HG03159 (cell line): ENCODE measurements around the gene CDK5.
"Not testable (repeated sequence)": the region's sequence is repeated elsewhere in the genome, so short reads cannot be mapped to it uniquely, and the experiment has no call there.

Experiments
- ATAC-seq: cut with Tn5 transposase; IDR thresholded peaks from one replicate; pipeline ENCODE4 v1.9.1; 2021; ENCODE audit warnings: mild to moderate bottlenecking, moderate library complexity; ENCODE audit not compliant: unreplicated experiment

Gene CDK5

DNA sequence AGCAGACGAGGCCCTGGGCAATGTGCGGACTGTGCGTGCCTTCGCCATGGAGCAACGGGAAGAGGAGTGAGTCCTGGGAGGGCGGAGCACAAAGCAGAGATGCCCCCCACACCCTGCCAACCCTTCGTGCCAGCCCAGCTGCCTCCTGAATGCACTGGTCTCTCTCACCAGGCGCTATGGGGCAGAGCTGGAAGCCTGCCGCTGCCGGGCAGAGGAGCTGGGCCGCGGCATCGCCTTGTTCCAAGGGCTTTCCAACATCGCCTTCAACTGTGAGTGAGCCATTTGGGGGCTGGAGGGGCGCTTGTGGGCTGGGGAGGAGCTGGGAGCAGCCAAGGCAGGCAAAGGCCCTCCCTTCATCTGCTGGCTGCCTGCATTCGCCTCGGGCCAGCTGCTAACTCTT lies 21.8 kb downstream of the CDK5 start:
- no peak for ATAC-seq

DNA sequence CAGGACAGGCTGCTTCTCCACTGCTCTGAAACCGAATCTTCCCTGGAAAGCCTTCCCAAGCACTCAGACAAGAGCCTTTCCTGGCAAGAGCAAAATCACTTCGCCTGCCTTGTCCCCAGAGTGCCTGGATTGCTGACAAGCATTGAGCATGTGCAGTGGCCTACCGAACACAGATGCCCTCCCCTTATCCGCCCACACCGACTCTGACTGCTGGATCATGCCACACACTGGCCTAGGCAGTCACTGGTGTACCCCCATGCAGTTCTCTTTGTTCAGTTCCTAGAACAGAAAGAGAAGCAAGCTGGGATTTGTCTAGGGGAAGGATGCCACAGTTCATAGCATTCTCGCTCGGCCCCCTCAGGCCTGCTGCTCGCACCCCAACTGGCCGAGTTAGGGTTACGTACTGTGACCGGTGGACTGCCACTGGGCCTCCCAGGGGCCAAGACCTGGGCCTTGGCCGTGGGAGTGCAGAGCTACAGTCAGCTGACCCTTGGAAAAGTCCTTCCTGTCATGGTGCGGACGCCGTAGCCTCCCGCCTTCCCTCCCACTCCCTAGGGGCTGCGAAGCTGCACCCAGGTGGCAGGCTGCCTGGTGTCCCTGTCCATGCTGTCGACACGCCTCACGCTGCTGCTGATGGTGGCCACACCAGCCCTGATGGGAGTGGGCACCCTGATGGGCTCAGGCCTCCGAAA lies 22.5 kb downstream of the CDK5 start:
- no peak for ATAC-seq

DNA sequence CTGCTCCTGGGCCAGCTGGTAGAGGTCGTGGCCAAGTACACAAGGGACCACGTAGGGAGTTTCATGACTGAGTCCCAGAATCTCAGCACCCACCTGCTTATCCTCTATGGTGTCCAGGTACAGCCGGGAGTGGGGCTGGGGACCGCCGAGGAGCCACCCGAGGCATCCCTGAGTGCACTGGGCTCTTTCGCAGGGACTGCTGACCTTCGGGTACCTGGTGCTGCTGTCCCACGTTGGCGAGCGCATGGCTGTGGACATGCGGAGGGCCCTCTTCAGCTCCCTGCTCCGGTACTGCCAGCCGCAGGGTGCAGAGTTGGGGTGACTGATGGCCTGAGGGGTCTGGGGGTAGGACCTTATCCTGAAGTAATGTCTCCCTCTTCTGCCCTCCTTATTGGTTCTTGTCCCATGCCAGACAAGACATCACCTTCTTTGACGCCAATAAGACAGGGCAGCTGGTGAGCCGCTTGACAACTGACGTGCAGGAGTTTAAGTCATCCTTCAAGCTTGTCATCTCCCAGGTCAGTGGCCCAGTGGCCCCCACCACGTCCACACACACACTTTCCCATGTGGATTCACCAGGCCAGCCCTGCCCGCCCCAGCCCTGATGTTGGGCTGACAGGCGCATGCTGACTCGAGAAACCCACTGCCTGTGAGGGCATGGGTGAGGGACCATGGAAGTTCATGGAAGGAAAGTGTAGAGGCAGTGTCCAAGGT lies 23.2 kb downstream of the CDK5 start:
- no peak for ATAC-seq

DNA sequence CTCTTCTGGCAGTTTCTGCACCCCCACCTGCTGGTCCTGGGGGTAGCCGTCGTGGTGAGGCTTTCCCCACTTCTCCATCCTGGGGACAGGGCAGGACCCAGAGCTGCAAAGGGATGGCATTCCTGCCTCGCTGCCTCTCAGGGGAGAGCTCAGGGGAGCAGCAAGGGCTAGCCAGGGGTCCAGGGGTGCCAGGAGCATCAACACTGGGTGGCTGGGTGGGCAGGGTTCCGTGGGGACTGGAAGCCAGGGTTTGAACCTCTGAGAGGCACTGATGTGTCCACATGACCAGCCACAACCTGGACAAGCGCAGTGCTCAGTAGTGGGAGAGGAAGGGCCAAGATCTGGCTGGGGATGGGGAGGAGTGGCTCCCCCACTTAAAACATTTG lies 23.8 kb downstream of the CDK5 start:
- ATAC-seq = no peak

DNA sequence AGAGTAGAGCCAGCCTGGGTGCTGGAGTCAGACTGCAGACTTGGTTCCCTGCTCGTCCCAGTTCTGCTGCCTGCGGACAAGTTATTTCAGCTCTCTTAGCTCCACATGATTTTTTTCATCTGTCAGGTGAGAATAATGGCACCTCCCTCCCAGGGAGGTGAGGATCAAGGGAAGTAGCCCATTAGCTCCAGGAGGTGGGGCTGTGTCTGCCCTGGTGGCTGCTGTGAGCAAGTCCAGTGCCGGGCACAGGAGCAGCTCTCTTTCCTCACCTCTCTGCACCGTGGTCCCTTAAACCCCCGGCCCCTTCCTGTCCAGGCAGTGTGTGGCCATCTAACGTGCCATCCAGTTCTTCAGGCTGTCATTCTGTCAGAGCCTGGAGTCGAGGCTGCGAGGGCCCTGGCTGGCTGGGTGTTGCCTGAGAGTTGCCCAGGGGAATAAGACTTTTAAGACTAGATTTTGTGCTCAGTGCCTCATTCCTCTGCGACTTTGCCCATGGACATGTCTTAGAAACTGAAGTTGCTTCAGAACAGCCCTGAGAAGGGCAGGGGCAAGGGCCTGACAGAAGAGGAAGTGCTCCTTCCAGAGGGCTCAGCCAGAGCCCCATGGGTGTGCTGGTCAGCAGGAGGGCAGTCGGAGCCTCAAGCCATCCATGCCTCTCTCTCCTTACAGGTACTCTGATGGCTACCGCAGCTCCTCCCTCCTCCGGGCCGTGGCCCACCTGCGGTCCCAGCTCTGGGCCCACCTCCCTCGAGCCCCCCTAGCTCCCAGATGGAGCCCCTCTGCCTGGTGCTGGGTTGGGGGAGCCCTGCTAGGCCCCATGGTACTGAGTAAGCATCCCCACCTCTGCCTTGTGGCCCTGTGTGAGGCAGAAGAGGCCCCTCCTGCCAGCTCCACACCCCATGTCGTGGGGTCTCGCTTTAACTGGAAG lies 24.5 kb downstream of the CDK5 start:
- no peak for ATAC-seq

DNA sequence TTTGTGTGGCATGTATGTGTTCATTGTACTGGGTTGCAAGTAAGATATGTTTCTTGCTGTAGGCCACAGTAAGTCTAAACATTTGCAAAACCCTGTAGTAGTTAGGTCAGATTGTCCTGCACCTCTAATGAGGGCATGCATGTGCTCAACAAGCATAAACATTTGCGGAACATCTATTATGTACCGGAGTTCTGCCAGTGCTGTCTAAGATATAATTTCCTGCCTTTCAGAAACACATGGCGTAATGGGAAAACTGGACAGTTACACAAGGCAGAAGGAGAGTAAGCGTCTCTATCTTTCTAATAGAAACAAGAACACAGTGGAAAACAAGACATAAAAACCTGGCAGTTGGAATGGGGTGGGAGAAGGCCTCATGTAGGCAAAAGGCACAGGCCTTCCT lies 26.7 kb downstream of the CDK5 start:
- ATAC-seq = no peak

DNA sequence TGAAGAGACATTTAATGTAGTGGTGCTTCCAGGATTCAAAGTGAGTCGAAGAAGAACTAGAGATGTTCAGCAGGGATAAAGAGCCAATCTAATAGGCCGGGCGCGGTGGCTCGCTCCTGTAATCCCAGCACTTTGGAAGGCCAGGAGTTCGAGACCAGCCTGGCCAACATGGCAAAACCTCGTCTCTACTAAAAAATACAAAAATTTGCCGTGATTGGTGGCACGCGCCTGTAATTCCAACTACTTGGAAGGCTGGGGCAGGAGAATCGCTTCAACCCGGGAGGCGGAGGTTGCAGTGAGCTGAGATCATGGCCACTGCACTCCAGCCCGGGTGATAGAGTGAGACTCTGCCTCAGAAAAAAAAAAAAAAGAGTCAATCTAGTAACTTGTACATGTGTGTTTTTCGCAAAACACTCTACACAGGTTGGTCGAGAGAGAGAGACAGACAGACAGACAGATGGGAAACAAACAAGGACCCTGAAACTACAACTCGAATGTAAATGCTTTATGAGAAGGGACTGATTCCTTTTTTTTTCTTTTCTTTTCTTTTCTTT lies 28.7 kb downstream of the CDK5 start:
- ATAC-seq = no peak

DNA sequence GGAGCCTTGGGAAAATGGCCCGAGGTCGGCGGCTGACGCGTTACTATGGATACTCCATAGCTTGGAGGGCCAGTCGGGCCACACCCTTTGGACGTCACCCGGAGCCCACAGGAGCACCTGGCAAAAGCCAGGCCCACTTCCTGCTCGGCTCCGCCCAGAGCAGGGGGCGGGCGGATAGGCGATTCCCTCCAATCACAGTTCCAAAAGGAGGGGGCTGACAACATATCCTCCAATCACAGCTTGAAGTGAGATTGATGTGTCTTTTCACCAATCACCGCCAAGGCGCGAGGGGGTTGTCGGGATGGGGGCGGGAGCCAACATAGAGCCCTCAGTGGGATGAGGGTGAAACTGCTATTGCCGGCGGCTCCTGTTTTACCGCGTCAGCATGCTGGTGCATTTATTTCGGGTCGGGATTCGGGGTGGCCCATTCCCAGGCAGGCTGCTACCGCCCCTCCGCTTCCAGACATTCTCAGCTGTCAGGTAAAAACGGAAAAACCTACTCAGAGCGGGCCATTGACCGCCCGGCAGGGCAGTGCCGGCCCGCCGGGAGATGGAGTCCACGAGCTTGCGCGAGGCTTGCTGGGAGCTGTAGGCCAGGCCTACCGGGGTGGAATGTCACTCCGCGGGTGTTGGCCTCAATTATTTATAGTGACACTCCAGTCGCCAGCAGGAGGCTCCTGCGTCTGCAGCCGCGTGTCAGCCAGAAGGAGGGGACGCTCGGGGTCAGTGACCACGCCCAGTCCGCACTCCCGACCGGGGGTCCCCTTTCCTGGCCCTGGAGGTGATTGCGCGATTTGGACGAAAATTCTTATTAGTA lies 29.4 kb downstream of the CDK5 start, which contains the start of gene ABCB8:
ABCB8 (plus strand) TSS at position 320 of the 817 bp plus-strand sequence; CDS start at position 386, 66 bp downstream.
- ATAC-seq = peak; percentile 94

DNA sequence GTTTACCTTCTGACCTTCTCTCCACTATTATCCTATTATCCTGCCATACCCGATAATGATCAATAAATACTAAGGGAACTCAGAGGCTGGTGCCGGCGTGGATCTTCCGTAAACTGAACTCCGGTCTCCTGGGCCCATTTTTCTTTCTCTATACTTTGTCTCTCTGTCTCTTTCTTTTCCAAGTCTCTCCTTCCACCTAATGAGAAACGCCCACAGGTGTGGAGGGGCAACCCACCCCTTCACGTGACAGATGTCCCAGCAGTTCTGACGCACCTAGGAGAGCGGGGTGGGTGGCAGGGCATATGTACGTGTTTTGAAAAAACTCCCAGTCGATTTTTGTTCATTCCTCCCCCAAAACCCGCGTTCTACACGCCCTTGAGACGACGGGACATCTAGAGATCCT lies 30.0 kb downstream of the CDK5 start:
- ATAC-seq = peak; percentile 5

DNA sequence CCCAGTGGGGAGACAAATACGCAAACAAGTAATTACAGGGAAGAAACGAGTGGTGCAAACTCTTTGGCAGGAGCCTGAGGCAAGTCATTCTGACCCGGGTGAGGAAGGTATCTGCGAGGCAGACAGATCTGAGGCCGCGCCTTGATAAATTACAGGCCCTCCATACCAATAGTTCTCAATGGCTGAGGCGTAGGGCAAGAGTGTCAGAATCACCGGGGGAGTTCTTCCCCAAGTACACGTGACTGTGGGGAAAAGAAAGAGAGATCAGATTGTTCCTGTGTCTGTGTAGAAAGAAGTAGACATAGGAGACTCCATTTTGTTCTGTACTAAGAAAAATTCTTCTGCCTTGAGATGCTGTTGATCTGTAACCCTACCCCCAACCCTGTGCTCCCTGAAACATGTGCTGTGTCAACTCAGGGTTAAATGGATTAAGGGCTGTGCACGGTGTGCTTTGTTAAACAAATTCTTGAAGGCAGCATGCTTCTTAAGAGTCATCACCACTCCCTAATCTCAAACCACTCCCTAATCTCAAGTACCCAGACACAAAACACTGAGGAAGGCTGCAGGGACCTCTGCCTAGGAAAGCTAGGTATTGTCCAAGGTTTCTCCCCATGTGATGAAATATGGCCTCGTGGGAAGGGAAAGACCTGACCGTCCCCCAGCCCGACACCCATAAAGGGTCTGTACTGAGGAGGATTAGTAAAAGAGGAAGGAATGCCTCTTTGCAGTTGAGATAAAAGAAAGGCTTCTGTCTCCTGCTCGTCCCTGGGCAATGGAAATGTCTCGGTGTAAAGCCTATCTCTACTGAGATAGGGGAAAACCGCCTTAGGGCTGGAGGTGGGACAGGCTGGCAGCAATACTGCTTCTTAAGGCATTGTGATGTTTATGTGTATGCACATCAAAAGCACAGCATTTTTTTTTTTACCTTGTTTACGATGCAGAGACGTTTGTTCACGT lies 30.6 kb downstream of the CDK5 start:
- not testable (repeated sequence) for ATAC-seq

DNA sequence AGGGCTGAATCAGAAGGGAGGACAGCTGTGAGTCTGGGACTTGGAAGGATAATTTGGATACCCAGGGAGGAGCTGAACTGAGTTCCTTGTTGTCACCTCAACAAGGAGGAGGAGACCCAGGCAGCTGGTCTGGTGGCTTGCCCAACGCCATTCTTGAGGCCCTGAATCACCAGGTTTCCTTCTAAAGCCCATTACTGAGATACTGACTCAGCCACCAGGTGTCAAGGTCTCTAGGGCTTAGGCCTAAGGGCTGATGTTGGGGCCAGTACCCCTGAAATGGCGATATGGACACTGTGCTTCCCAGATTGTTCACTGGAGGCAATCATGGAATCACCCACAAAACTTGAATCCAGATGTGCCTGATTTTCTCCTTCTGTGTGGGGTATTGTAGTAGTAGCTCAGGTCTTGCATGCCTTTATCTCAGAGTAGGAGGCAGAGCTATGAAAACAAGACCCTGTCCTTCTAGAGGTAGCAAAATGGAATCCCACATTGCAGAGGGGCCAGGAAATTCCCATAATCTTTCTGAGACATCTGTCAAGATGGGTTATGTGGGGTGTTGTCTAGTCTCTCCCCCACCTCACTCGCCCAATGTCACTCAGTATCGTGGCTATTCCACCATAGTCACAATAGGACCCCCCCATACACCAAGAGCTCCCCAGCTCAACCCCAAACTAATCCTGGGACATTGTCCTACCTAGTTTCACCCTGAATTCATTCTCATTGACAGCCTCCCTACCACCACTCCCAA lies 31.6 kb downstream of the CDK5 start:
- ATAC-seq = no peak

DNA sequence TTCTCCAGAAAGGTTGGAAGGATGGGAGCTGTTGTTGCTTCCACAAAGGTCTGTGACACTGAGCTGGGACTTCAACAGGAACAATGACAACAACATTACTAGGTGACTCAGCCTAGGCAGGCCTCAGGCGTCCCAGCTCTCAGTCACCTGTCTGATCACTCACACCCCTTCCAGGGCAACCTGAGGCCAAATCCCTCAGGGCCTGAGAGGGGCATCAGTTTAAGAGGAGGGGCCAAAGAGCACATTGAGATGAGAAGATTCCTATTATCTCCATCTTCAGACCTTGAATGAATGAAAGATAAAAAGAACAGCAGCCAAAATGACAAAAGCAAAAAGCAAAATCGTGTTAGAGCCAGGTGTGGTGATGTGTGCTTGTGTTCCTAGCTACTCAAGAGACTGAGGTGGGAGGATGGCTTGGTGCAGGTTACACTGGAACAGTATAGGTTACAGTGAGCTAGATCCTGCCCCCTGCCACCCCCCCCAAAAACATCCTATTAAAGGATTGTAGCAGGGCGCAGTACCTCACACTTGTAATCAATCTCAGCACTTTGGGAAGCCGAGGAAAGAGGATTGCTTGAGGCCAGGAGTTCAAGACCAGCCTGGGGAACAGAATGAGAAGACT lies 33.2 kb downstream of the CDK5 start, which contains the start of gene ATG9B:
ATG9B (minus strand) TSS at position 60 of the 622 bp plus-strand sequence. CDS start 71 bp downstream, outside the sequence.
- ATAC-seq = no peak

DNA sequence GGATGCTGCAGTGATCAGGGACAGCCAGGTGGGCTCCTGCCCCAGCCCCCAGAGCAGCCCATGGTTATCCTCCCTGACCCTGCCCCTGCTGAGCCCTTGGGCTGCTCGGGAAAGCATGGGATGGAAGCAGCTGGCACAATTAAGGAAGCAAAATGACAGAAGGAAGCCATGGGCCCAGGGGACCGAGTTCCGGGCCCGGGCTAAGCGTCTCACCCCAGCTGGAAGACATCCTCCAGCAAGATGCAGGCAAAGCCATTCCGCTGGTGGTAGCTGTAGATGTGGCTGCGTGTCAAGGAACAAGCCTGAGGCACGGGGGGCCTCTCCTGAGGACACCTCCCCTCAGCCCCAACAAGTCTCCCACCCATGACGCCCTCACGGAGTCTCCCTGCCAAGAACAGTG lies 34.5 kb downstream of the CDK5 start:
- no peak for ATAC-seq

DNA sequence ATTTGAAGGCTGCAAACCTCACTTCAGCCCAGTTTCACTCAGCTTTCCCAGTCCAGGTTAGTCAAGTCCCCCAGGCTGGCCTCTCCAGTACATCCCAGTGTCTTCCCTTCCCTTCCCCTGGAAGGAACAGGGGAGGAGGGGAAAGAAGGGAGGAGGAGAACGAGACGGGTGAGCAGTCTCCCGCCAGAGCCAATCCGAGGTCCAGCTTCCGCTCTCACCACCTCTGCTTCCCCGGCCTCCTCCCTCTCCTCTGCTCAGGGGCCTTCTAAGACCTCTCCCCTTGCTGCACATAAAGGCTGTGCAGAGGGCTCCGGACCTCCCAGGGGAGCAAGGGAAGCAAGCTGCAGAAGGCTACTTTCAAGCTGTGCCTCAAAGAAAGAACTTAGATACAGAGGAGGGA lies 37.5 kb downstream of the CDK5 start:
- no peak for ATAC-seq

DNA sequence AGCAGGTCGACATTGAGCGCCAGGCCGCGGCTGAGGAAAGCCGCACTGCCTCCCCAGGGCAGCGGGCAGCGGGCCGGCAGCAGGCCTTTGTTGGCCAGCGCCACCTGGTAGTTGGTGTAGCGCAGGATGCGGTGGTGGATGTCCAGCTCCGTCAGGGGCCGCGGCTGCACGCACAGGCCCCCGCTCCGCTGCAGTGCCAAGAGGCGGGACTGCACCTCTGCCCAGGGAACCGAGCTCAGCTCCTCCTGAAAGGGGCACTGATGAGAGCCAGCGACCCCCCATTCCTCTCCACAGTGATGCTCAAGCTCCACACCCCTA lies 38.6 kb downstream of the CDK5 start:
- no peak for ATAC-seq

DNA sequence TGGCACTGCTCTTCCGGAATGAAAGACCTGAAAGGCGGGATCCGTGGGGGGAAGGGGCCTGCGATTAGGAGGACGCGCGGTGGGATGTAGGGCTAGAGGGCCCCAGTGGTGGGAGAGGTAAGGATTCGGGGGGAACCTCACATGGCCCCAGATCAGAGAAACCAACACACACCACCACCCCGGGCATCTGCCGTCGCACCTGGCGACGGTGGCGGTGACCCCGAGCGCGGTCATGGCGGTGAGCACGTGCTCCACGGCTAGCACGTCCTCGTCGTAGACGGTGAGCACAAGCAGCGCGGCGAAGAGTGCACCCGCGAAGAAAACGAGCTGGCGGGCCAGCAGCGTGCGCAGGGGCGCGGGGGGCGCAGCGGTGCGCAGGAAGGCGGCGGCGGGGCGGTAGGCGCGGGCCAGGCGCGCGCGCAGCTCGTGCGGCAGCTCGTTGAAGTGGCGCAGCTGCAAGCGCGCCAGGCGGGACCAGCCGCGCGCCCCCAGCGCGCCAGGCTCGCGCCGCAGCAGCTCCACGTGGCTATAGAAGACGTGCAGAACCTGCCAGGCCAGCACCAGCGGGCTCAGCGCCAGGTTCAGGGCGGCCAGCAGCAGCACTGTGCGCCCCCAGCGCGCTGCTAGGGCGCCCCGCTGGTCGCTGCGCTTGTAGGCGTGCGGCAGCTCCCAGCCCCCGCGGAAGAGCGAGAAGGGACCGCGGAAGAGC lies 39.1 kb downstream of the CDK5 start:
- ATAC-seq = no peak

DNA sequence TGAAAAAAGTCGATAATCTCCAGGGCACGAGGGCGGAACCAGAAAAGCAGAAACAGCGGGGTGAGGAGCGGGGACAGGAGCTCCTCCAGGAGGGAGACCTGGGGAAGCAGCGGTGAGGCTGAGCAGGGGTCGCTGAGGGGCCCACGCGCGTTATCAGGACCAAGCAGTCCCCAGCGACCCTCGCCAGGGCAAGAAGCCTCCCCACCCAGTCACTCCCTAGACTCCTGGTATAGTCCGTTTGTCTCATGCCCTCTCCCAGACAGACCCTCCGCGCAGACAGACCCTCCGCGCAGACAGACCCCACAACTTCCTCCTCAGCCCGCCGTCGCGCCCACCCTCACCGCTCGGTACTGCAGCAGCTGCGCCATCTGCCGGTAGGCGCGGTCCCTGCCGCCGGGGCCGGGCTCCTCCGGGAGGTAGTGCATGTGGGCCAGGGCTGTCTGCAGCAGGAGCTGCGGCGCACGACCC lies 39.7 kb downstream of the CDK5 start:
- ATAC-seq = peak; percentile 46
